Body of pancreas (tissue), 4 donors: ENCODE measurements around the gene NRIP1.

ENCODE experiments used
- POLR2A ChIP-seq, 3 donors: fragments of 450-650 bp; IDR thresholded peaks; one replicate each; pipeline ENCODE4 v1.6.1; 2016; ENCODE audit warnings: antibody characterized with exemption in 3 of 3, mild to moderate bottlenecking in 2 of 3
- TF ChIP-seq, protein P1 (sequence below), 7 experiments: fragments of 450-650 bp in 4 of 7; fragments of 200-600 bp in 3 of 7; sonication (generic) in 3 of 7; IDR thresholded peaks; one replicate each; pipeline ENCODE4 v1.5.1; 2016 to 2019; ENCODE audit warnings: antibody characterized with exemption in 7 of 7

DNA sequence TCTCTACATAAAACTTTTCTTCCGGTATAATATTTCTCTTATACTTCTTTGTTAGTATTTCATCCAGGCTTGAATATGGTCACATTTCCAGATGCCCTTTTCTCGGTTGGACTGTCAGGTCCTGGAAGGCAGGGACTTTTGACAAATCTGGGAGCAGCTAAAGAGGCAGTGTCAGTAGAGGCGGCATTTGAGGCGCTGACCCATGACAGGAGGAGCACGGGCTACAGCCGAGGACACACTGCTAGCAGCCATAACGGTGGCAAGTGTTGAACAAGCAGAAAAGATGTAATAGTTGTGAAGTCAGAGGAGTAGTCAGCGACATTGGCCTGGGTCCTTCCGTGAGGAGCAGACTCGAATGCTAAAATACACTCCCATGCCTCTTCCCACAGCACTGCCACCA is 14.5 kb upstream of the NRIP1 start:
- TF ChIP-seq, protein P1, sequence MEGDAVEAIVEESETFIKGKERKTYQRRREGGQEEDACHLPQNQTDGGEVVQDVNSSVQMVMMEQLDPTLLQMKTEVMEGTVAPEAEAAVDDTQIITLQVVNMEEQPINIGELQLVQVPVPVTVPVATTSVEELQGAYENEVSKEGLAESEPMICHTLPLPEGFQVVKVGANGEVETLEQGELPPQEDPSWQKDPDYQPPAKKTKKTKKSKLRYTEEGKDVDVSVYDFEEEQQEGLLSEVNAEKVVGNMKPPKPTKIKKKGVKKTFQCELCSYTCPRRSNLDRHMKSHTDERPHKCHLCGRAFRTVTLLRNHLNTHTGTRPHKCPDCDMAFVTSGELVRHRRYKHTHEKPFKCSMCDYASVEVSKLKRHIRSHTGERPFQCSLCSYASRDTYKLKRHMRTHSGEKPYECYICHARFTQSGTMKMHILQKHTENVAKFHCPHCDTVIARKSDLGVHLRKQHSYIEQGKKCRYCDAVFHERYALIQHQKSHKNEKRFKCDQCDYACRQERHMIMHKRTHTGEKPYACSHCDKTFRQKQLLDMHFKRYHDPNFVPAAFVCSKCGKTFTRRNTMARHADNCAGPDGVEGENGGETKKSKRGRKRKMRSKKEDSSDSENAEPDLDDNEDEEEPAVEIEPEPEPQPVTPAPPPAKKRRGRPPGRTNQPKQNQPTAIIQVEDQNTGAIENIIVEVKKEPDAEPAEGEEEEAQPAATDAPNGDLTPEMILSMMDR (IDR thresholded peaks at IDR 0.05): no peak
- TF ChIP-seq POLR2A (IDR thresholded peaks at IDR 0.05): no peak
